Kidney (tissue), 14 donors: ENCODE measurements around the gene MARCHF4. TPM values are rescaled to one million over a fixed set of nuclear protein-coding genes. Genes with fewer than 3 reads are reported as not detected.

Experiments used
- DNase-seq, 5 donors: peaks; one replicate each; pipeline ENCODE4 v3.0.0-alpha.2; 2013 to 2020
- FAIRE-seq: peaks from 2 replicates; lab custom pipeline; 2012; peaks lifted over from hg19 to GRCh38; lab: Jason Lieb, UNC
- H3K27ac ChIP-seq, 2 donors: one replicate each; pipeline ENCODE4 v1.7.0; 2013; ENCODE audit warnings: low read depth in 2 of 2, low read length in 2 of 2, inconsistent platforms in 1 of 2
- H3K27me3 ChIP-seq: one replicate; pipeline ENCODE4 v1.7.1; 2013; ENCODE audit warnings: low read length, inconsistent platforms; ENCODE audit not compliant: control insufficient read depth, insufficient read depth
- H3K36me3 ChIP-seq, 3 donors: one replicate each; pipeline versions ENCODE4 v1.7.0 to v1.7.1; 2013; ENCODE audit warnings: low read length in 3 of 3, control low read depth in 1 of 3, inconsistent platforms in 1 of 3; ENCODE audit not compliant: insufficient read depth in 3 of 3, control insufficient read depth in 2 of 3
- H3K4me1 ChIP-seq, 3 donors: one replicate each; pipeline versions ENCODE4 v1.7.0 to v1.7.1; 2013; ENCODE audit warnings: low read length in 3 of 3, inconsistent platforms in 1 of 3, low read depth in 1 of 3; ENCODE audit not compliant: control insufficient read depth in 2 of 3, insufficient read depth in 2 of 3
- H3K4me3 ChIP-seq, 3 donors: one replicate each; pipeline versions ENCODE4 v1.7.0 to v1.8.1; 2013; ENCODE audit warnings: low read length in 3 of 3, control low read depth in 1 of 3, inconsistent platforms in 1 of 3
- H3K9ac ChIP-seq, 3 donors: one replicate each; pipeline versions ENCODE4 v1.7.0 to v1.7.1; 2013; ENCODE audit warnings: low read length in 3 of 3, control low read depth in 1 of 3, inconsistent platforms in 1 of 3
- H3K9me3 ChIP-seq, 3 donors: one replicate each; pipeline versions ENCODE4 v1.7.0 to v1.7.1; 2013; ENCODE audit warnings: low read length in 3 of 3, control low read depth in 1 of 3, inconsistent platforms in 1 of 3; ENCODE audit not compliant: control insufficient read depth in 2 of 3, insufficient read depth in 1 of 3
- CTCF ChIP-seq: IDR thresholded peaks from 3 replicates; pipeline ENCODE4 v1.5.1; 2012; ENCODE audit warnings: mild to moderate bottlenecking, moderate library complexity, borderline replicate concordance; ENCODE audit not compliant: insufficient read depth; ENCODE audit errors: extremely low read depth
- intact Hi-C: fragments of 100-400 bp; cut with DNase I; formaldehyde crosslinking; loops from one replicate; pipeline ENCODE4 v1.11.1; 2022
- polyA plus RNA-seq: library from polyadenylated mRNA; stranded (reverse); fragments of 350-450 nt; fragmentation: Illumina TruSeq; extraction: RNeasy Lipid Tissue Mini Kit (QIAGEN cat#74804); gene quantifications from one replicate; pipeline ENCODE4 v1.2.3, GENCODE V29; 2014; ENCODE audit warnings: low read depth, low replicate concordance; ENCODE audit not compliant: insufficient read depth
- total RNA-seq: library from RNA; stranded (reverse); fragmentation: NEBNext Ultra II Directional; extraction: Animal tissue kit (Norgen Biotek cat#: 25700); gene quantifications from one replicate; pipeline ENCODE4 v1.2.1, GENCODE V29; 2021
- donor health status: control.
- donor health status: control.
- donor health status: control.
- donor health status: control.
- donor health status: control.
- donor health status: DM: yes; HTN: yes; CAD: no.
- donor health status: Normal renal cell carcinoma (clear cell type).

The MARCHF4 gene
- total and polyA plus RNA-seq, 2 donors from 2014 or later, result 0.09 TPM; not detected in 1

- no peak for FAIRE-seq
- TF ChIP-seq CTCF, result no peak
- Histone ChIP-seq H3K27me3 (no peaks in the 10 kb centered on the region), H3K4me3 (no peak overlapping the region), H3K27ac (no peak overlapping the region), H3K9ac (no peak overlapping the region), H3K9me3 (no peaks in the 10 kb centered on the region), H3K4me1 (peaks cover 0 to 1% (median 0%) of the 10 kb centered on the region in 3 donors), H3K36me3 (no peaks in the 10 kb centered on the region)
- no peak for DNase-seq
- intact Hi-C loops, result no loop called here
These were observed 37.0 kb downstream of the MARCHF4 start for GRCh38 chr2:216335252-216335651.

- Histone ChIP-seq H3K4me3 (no peak overlapping the region), H3K27me3 (no peaks in the 10 kb centered on the region), H3K9ac (no peak overlapping the region), H3K27ac (no peak overlapping the region), H3K9me3 (no peaks in the 10 kb centered on the region), H3K36me3 (no peaks in the 10 kb centered on the region), H3K4me1 (no peaks in the 10 kb centered on the region)
- DNase-seq (no peak), FAIRE-seq (no peak)
- no peak for TF ChIP-seq CTCF
- intact Hi-C loops, result no loop called here
These were observed 43.9 kb downstream of the MARCHF4 start for GRCh38 chr2:216328347-216328746.

GRCh38 chr2:216327447-216327935 is 44.8 kb downstream of the MARCHF4 start:
- intact Hi-C loops, result no loop called here
- H3K9me3 ChIP-seq, result no peaks in the 10 kb centered on the region
- no peak for DNase-seq
- no peak overlapping the region for H3K9ac ChIP-seq
- no peaks in the 10 kb centered on the region for H3K27me3 ChIP-seq
- H3K4me3 ChIP-seq, result no peak overlapping the region
- no peaks in the 10 kb centered on the region for H3K4me1 ChIP-seq
- FAIRE-seq, result no peak
- no peaks in the 10 kb centered on the region for H3K36me3 ChIP-seq
- no peak overlapping the region for H3K27ac ChIP-seq
- no peak for TF ChIP-seq CTCF

Other genes starting within 250 kb of the MARCHF4 start
- gene SMARCAL1, start 40.0 kb upstream of the MARCHF4 start, total RNA-seq, result 17.3 TPM
- gene SMARCAL1, start 40.0 kb upstream of the MARCHF4 start, polyA plus RNA-seq, result 9.7 TPM
- gene RPL37A, start 126.4 kb upstream of the MARCHF4 start, total RNA-seq, result 1,810 TPM
- gene RPL37A, start 126.4 kb upstream of the MARCHF4 start, polyA plus RNA-seq, result 4,316 TPM